GM03348 (cell line): ENCODE measurements around the gene FAM120A.
"Not testable (repeated sequence)": the region's sequence is repeated elsewhere in the genome, so short reads cannot be mapped to it uniquely, and the experiment has no call there.

Experiments used
- DNase-seq: peaks from one replicate; pipeline ENCODE4 v3.0.0; 2012; ENCODE audit warnings: low spot score

The FAM120A gene

DNA sequence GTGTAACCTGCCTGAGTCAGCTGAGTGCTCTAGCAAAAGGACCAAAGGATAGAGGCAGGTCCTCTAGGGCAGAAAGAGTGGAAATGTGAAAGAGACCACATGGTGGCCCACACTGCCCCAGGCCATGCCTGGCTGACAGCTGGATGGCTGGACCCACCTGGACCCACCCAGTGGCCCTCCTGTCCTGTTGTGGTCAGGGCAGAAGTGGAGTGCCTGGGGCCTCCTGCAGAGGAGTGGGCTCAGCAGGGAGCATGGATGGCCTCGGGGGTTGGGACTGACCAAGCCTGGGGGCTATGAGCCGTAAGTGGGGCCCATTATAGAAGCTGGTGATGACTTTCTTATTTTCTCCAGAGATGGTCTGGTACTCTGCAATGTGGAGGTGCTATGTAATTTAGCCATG is 57.6 kb downstream of the FAM120A start:
- DNase-seq: no peak

DNA sequence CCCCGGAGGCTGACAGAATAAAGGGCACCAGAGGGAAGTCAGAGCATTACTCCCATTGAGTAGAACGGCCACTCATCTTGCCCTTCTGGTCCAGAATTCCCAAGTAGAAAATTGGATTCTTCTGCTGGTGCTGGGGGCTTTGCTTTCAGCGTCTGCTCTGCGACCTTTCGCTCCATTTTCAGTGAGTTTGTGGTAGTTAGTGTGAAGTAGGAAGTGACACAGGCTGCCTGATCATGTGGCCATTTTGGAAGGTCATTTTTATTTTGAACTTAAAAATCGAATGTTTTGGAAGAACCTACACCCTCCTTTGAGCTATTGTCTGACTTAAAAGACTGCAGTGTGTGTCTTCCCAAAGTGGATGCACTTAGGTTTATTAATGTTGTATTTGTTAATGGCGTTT is 58.6 kb downstream of the FAM120A start:
- no peak for DNase-seq

DNA sequence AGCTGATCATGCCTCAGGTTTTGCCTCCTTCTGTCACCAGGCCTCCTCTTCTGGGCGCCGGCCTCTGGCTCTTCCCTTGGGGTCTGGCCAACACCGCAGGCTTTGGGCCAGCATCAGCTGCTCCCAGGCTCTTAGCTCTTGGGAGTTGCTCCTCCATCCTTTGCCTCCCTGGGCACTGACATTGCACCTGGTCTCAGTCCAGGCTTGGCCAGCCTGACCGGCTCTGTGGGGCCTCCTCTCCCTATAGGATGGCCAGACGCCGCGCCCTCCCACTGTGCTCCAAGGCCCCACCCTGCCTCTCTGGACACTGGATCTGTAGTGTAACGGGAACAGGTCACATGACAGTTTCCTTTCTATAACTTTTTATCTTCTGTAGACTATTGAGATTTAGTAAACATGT is 59.7 kb downstream of the FAM120A start:
- not testable (repeated sequence) for DNase-seq

DNA sequence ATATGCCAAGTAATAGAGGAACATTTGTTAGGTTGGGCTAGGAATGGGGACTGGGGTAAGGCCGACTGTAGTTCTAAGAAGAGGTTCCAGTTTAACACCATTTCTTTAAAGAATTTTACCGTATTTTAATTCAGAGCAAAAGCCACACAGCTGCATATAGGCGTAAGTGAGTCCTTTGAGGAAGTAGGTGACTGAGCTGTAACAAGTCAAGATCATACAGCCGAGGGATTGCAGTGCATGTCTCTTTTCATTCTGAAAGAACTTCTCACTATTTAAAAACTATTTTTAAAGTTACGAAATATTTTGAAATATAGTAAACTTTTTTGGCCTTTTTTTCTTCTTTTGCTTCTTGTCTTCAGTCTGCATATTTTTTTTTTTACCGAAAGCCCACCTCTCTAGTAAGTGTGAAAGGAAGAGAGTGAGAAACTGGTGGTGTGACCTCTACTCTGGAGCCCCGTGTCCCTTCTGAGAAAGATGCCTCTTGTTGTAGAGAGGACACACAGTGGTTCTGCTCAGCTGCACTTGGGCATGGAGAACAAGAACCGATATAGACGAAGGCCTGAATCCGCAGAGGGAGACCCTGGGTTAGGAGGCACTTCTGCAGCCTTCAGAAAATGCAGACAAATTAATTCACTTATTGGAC is 60.8 kb downstream of the FAM120A start:
- not testable (repeated sequence) for DNase-seq

DNA sequence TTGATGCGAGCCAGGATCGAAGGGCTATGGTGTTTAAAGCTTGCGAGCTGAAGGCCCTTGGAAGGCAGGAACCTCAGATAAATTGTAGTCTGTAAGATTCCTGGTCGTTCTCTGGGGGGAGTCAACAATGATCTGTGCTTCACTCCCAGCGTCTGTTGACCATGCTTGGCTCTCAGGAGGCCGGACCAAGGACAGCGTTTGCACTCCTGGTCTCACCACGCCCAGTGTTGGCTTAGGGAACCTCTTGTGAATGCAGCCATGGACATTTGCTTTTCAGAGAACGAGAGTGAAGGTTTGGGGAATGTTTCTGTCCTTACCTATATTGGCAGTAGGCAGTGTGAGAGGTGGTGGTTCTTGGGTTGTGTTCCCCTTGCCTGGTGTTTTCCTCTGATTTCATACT is 62.1 kb downstream of the FAM120A start:
- no peak for DNase-seq

DNA sequence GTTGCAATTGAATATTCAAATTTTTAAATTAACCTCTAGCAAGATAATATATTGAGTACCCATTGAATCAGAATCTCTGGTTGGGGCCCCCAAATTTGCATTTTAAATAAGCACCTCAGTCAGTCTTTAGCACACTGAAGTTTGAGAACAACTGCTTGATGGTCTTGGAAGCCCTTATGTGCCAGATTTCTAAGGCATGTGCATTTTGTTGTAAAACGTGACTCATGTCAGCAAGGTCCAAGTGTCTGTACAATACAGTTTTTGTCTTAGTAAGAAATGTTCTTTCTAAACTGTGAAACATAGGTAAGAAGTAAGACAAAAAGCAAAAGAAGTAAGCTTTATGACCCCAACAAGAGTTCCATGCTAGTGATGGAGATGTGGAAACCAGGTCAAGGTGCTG is 65.8 kb downstream of the FAM120A start:
- DNase-seq: peak; percentile 24

DNA sequence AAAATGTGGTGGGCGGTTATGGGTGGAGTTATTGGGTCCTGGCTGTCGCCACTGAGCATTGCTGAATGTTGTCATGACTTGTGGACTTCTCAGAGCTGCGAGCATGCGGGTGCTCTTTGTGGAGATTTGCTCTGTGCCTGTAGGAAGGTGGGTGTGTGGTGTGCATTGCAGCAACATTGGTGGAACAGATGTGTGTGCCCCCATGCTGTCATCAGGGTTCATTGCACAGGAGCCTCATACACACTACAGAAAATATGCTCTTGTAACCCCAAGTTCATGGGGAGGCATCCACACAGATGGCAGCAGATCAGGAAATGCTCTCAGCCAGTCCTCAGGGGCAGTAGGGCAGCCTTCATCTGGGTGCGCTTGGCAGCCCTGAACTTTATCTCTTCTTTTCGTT is 69.0 kb downstream of the FAM120A start:
- no peak for DNase-seq

DNA sequence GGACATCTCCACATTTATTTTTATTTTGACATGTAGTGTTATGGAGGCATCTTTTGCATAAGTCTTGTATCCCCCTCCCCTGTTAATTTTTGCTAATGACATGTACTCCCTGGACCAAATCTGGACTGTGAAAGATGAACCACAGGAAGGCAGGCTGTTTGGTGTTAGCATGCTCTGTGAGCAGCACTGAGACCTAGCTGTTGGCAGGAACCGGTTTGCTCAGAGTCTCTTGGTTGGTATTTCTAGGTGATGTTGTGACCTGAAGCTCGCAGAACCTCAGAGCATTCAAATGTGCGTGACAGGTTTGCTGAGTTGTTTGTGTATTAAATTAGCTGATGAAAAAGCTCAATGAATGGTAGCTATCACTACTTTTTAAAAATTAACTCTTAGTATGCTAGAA is 71.3 kb downstream of the FAM120A start:
- no peak for DNase-seq

DNA sequence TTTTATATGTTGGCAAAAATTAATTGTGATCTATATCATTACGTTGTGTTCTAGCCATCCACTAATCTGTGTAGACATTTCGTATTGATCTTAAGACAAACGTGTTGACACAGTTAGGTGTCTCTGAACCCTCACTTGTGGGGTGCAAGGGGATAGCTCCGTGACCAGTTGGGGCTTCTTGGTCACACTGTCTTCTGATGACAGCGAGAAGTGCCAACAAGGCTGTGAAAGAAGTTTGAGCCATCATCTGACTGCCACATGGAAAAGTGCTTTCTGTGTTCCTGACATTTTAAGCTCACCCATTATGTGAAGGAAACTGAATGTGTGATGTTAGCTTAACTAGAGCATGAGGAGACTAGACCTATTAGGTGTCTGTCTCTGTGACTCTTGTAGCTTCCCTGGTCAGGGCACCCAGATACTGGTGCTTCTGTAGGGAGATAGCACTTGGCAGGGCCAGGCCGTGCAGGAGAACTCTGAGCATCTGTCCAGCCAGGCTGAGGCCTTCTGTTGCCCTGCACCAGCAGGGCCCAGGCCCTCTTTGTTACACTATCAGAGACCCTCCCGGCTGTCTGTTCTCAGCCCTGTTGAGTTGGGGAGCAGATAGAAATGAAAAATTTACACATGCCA is 72.1 kb downstream of the FAM120A start:
- DNase-seq: no peak

DNA sequence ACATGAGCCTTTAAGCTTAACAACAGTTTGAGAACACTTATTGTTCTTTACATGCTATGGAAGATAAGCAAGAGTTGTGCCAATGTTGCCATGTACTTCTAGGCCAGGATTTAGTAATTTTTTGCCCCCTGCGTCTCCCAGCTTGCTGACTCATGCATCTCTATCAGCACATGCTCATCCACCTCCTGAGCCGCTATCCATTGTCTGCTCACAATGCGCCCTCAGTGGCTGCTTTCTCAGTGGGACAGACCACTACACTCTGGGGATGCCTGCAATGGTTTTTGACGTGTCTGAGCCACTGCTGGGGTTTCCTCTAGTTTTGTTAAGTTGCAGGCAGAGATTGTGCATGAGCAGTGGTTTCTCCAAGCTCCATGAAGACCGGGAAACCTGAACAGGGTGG is 74.0 kb downstream of the FAM120A start:
- no peak for DNase-seq

DNA sequence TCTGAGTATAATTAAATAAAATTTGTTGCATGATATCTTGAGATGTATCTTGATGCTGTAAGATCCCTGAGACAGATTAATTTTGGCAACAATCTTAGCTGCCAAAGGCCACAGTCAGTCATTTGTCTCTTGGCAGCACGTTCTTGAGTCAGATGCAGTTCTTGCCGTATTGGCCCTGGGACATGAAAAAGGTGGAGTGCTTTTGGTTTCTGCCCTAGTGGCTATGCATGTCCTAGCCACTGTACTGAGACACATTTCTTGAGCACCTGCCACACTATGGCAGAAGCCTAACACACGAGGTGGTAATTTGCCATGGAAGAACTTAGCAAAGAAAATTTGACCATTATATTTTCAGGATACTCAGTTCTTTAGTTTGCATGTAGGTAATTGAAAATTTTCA is 79.9 kb downstream of the FAM120A start:
- no peak for DNase-seq

DNA sequence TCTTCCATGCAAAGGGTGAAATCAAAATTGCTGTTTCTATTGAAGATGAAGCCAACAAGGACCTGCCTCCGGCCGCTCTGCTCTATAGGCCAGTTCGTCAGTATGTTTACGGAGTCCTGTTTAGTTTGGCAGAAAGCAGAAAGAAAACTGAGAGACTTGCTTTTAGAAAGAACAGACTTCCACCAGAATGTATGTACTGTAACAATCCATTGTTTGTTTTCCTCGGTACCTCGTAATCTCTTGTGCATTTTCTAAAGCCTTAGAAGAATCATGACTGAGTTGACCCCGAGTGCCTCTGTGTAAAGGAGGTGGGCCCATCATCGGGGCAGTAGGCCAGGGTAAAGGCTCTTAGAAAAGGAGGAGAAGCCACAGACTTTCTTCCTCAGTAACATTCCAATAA is 80.7 kb downstream of the FAM120A start:
- no peak for DNase-seq

DNA sequence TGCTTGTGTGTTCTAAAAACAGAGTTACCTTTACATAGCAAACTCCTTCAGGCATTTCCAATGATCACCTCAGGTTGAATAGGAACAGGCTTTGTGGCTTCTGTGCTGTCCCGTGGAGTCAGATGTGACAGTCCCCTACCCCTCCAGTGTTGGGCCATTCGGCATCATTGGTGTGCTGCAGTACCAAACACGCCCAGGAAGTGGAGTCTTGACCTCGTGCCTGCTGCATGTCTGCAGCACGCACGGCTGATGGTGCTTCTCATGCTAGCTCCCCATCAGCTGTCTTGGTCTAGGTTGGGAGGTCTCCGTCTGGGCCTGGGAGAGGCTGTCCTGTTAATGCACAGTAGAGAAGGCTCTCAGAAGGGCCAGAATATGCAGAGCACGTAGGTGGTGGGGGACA is 82.4 kb downstream of the FAM120A start:
- DNase-seq: no peak

DNA sequence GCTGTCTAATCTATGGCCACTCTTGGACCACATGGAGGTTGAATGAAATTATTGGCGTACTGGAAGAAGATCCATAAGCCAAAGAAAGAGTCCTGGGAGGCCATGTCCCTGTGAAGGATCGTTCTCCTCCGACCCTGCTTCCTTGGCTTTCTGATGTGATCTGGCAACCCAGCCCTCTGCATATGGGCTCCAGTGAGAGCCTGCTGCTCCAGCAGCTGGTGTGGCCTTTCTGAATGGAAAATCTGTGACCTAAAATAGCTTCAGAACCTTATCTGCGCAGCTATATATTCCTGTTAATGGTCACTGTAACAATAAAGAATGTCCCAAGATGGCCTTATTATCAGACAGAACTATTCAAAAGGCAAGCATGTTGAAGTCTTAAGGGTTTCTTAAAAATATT is 84.7 kb downstream of the FAM120A start:
- no peak for DNase-seq

DNA sequence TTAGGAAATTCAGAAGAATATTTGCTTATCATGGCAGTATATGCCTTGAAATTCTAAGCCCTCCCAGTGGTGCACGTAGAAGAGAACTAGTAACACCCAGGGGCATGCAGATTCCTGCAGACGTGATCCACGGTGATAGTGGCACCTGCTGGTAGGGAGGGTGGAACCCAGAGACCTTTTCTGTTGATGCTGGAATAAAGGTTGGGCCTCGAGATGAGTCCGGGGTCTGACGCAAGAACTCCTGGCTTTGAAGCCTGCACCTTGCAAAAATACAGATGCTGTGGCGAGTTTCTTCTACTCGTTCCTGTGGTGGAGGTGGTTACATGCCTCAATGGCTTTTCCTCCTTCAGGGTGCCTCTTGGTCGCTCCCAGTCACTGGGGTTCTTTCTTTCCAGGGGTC is 85.4 kb downstream of the FAM120A start:
- DNase-seq: no peak

DNA sequence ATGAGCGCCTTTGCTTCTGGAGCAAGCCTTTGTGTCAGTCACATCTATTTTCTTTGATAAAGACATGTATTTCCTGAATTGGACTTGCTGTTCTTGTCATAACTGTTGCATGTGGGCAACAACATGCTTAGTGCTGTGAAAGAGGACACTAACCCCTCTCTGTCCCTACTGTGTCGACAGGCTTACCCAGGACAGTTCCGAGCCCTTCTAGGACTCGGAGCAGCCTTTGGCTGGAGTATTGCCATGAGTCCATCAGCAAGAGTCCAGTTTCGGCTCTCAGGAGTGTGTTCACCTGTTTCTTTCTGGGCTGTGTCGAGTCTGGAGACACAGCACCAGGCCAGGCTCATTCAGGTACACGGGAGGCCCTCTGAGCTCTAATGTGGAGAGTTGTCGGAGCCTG is 88.8 kb downstream of the FAM120A start:
- no peak for DNase-seq

DNA sequence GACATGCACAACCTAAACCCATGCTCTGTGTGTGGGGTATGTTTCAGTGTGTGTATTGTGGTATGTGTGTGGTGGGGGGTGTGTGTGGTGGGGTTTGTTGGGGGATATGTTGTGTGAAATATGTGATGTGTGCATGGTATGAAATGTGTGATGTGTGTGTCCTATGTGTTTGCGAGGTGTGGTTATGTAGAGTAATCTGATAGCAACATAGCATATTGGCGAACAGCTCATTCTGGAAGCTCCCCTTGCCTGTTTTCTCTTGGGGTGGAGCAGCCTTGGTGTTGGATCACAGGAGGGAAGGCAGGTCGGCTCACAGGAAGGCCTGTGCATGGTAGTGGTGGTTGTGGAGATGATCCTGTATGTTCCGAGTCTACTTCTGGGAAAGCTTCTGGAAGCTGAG is 89.5 kb downstream of the FAM120A start:
- DNase-seq: no peak

DNA sequence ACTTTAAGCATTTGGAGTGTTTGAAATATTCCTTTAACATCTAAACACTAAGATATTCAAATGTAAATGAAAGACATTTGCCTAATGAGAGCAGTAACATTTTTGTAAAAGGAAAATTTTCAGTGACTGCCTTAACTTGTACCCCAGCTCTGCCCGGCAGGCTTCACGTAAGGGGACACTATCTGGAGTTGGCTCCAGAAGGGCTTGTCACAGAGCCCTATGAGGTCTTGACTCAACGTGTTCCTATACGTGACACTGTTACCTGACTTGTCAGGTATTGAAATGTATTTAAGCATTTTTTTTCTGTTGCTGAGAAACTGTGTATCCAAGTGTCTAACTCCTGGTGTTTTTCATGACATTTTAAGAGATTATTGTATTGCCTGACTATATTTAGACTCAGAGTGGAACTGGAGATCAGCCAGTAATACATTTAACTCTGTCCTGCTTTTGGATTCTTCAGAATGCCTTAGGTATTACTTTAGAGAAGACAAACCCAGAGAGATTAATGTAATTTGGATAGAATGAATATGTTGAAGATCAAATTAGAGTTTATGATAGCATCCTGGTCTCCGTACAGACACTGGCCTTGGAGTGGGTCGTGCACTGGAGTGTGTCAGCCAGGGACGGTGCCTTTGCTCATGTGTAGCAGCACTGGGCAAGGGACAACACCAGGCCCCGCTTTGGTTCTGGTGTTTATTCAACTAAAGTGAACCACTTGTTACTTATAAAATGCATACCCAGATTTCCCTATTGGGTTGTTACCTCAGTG is 90.3 kb downstream of the FAM120A start:
- DNase-seq: no peak

DNA sequence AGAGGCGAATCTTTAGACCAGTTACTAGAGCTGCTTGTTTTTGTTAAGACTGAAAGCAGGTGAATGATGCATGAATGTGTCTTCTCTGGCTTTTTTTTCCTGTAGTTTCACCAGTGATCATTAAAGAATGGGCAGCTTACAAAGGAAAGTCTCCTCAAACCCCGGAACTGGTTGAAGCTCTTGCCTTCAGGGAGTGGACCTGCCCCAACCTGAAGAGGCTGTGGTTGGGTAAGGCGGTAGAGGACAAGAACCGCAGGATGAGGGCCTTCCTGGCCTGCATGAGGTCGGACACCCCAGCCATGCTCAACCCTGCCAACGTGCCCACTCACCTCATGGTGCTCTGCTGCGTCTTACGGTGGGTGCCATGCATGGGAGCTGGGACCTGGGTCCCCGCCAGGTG is 91.6 kb downstream of the FAM120A start:
- DNase-seq: no peak

DNA sequence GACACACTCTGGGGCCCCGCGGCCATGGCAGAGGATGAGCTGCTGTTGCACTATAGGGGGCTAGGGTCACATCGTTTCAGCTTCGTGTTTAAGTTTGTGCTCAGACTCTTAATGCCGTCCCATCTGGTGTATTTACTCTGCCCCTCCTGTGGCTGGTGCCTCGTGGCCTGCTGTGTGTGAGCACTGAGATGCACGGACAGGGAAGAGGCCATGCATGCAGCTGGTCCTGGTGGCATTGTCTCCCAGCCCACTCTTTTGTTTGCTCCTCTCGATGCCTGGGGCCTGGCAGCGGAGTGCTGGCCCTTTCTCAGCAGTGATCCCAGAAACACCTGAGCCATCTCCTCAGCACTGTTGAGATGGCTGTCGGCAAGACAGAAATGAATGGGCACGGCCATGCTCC is 94.9 kb downstream of the FAM120A start:
- DNase-seq: no peak

DNA sequence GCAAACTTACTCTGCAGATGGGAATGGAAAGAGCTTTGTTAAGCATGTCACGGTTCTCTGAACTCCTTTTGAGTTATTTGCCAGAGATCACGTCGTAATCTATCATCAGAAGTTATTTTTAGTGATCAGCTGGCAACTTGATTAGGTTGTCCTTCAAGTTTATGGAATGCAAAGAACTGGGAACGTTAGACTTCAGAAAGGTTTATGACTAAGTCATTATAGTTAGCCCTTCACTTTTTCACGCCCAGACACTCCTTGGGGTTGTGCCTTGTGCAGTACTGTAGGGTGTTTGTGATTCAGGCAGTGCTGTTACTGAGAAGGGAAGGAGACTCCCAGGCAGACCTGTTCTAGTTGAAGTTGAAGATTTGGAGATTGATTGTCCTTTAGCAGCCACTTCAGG is 98.1 kb downstream of the FAM120A start:
- no peak for DNase-seq

DNA sequence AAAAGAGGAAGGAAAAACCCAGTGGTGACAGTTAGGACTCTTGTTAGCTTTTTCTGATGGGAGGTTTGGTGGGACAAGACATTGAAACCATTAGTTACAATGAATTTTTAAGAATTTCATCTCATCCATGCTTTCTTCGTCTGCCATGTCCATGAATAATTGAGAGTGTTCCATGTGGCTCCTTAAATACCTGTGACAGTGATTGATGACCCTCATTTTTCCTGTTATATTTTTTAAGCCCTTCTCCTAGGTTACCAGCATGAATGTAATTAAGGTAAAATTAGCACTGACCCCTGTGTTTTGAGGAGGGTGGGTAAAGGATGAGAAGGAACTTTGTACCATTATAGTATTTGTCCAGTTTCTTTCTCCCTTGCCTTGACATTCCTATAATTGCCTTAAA is 101.4 kb downstream of the FAM120A start:
- DNase-seq: no peak

DNA sequence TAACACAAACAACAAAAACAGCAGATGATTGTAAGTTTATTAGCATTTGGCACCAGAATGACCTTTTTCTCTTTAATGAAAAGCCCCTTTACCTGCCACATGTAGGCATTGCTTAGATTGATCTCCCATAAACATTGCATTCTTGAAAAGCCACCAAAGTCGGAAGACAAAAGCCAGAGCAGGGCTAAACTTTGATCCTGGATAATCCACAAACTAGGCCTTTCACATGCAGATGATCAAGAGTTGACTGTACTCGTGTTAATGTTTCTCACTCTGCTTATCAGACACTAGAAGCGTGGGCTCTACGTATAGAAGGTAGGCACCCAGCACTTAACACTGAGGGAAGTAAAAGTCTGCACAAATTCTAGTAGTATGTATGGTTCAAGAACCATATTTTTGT is 103.9 kb downstream of the FAM120A start:
- DNase-seq: no peak
